HepG2 (cell line): Measurements from ENCODE around the gene RB1.

Source experiments
- EZH2 ChIP-seq: conservative IDR thresholded peaks from 2 replicates; pipeline ENCODE4 v1.6.1; 2012; ENCODE audit warnings: mild to moderate bottlenecking, low read depth, low read length, moderate library complexity
- NR2C2 ChIP-seq: sonication (generic); formaldehyde crosslinking; IDR thresholded peaks from 2 replicates; pipeline ENCODE4 v1.4.0; 2020; ENCODE audit warnings: missing genetic modification reagents, mild to moderate bottlenecking, moderate library complexity, borderline replicate concordance
- TBP ChIP-seq: sonication (generic); formaldehyde crosslinking; IDR thresholded peaks from 2 replicates; pipeline ENCODE4 v1.5.0; 2020; ENCODE audit warnings: missing genetic modification reagents
- ZFP36L2 ChIP-seq: sonication (generic); formaldehyde crosslinking; IDR thresholded peaks from 2 replicates; pipeline ENCODE4 v1.4.0; 2020; ENCODE audit warnings: missing genetic modification reagents
- ZNF589 ChIP-seq: sonication (generic); formaldehyde crosslinking; conservative IDR thresholded peaks from 2 replicates; pipeline ENCODE4 v1.8.0; 2022; ENCODE audit warnings: mild to moderate bottlenecking, moderate library complexity, missing genetic modification reagents
- TF ChIP-seq, protein P1 (sequence below): sonication (generic); formaldehyde crosslinking; IDR thresholded peaks from 2 replicates; pipeline ENCODE4 v1.4.0; 2020; ENCODE audit warnings: missing genetic modification reagents

DNA sequence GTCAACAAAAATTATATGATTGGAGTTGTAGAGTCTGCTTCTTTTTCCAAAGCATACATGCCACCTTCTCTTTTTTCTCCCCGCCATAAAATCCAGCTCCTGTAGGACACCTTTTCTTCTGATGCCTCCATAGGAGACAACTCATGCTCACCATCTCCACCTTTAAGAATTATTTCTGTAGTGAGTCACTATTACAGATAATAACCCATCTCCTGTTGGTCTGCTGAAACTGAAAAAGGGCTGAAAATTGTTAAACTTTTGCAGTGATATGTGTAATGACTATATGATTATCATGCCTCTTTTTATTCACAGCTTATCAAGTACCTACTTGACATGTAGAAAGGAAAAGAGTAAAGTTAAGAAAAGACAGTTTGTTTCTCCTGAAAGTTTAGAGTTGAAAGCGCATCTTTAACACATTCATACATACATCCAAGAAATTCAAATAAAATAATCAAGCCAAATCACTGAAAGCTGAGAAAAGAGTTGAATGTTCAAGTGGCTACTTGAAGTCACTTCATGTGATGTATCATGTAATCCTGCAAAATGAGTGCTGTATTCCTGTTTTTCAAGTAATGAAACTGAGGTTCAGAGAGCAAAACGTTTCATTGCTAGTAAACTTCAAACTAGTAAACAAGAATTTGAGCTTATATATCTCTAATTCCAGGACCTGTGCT lies 144.9 kb downstream of the RB1 start:
- TF ChIP-seq NR2C2 (CRISPR knock-in tag) (no peak), ZFP36L2 (CRISPR knock-in tag) (no peak), TBP (CRISPR knock-in tag) (no peak), EZH2 (no peak), ZNF589 (CRISPR knock-in tag) (no peak)
- TF ChIP-seq, protein P1, sequence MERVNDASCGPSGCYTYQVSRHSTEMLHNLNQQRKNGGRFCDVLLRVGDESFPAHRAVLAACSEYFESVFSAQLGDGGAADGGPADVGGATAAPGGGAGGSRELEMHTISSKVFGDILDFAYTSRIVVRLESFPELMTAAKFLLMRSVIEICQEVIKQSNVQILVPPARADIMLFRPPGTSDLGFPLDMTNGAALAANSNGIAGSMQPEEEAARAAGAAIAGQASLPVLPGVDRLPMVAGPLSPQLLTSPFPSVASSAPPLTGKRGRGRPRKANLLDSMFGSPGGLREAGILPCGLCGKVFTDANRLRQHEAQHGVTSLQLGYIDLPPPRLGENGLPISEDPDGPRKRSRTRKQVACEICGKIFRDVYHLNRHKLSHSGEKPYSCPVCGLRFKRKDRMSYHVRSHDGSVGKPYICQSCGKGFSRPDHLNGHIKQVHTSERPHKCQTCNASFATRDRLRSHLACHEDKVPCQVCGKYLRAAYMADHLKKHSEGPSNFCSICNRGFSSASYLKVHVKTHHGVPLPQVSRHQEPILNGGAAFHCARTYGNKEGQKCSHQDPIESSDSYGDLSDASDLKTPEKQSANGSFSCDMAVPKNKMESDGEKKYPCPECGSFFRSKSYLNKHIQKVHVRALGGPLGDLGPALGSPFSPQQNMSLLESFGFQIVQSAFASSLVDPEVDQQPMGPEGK (CRISPR knock-in tag): no peak
